Keratinocyte (primary cell): Measurements from ENCODE around the gene COPS3. TPM values are rescaled to one million over a fixed set of nuclear protein-coding genes. Genes with fewer than 3 reads are reported as not detected.

Experiments used
- DNase-seq: peaks from one replicate; pipeline ENCODE4 v3.0.0-alpha.2; 2011; ENCODE audit warnings: low read depth, missing footprints, low spot score
- FAIRE-seq: peaks from 2 replicates; lab custom pipeline; 2011; peaks lifted over from hg19 to GRCh38; lab: Jason Lieb, UNC
- H2AFZ ChIP-seq: 2 replicates; pipeline ENCODE4 v1.6.0; 2012; ENCODE audit warnings: low read length, control low read depth, inconsistent platforms; ENCODE audit not compliant: control insufficient read depth
- H3K27ac ChIP-seq: 2 replicates; pipeline ENCODE4 v1.5.1; 2011; ENCODE audit warnings: low read length; ENCODE audit not compliant: control insufficient read depth, insufficient read depth
- H3K27me3 ChIP-seq: 3 replicates; pipeline ENCODE4 v1.6.0; 2011; ENCODE audit warnings: low read length; ENCODE audit not compliant: control insufficient read depth, insufficient read depth; ENCODE audit errors: extremely low read depth
- H3K36me3 ChIP-seq, 2 experiments: 2 replicates in 1 of 2; 3 replicates in 1 of 2; pipeline ENCODE4 v1.5.1; 2011; ENCODE audit warnings: low read length in 2 of 2, mild to moderate bottlenecking in 1 of 2; ENCODE audit not compliant: control insufficient read depth in 2 of 2, insufficient read depth in 2 of 2; ENCODE audit errors: extremely low read depth in 1 of 2
- H3K4me1 ChIP-seq: 3 replicates; pipeline ENCODE4 v1.5.1; 2011; ENCODE audit warnings: low read length; ENCODE audit not compliant: control insufficient read depth, insufficient read depth; ENCODE audit errors: extremely low read depth
- H3K4me2 ChIP-seq: 3 replicates; pipeline ENCODE4 v1.6.0; 2011; ENCODE audit warnings: low read depth, low read length; ENCODE audit not compliant: control insufficient read depth, insufficient read depth; ENCODE audit errors: extremely low read depth
- H3K4me3 ChIP-seq, 3 experiments: fragments of 200-600 bp in 1 of 3; sonication (generic) in 1 of 3; 2 replicates in 2 of 3; 3 replicates in 1 of 3; pipeline ENCODE4 v1.5.1; 2011 to 2016; ENCODE audit warnings: low read length in 3 of 3, mild to moderate bottlenecking in 3 of 3, control low read depth in 2 of 3, inconsistent platforms in 1 of 3, low read depth in 1 of 3, mixed read lengths in 1 of 3, mixed run types in 1 of 3, moderate library complexity in 1 of 3; ENCODE audit not compliant: control insufficient read depth in 2 of 3, insufficient read depth in 2 of 3; ENCODE audit errors: extremely low read depth in 1 of 3
- H3K79me2 ChIP-seq: 2 replicates; pipeline ENCODE4 v1.6.0; 2012; ENCODE audit warnings: low read length; ENCODE audit not compliant: control insufficient read depth, insufficient read depth
- H3K9ac ChIP-seq: 3 replicates; pipeline ENCODE4 v1.6.0; 2011; ENCODE audit warnings: low read length; ENCODE audit not compliant: control insufficient read depth, insufficient read depth; ENCODE audit errors: extremely low read depth
- H3K9me1 ChIP-seq: 3 replicates; pipeline ENCODE4 v1.6.0; 2011; ENCODE audit warnings: low read length; ENCODE audit not compliant: control insufficient read depth, insufficient read depth; ENCODE audit errors: extremely low read depth
- H3K9me3 ChIP-seq: 2 replicates; pipeline ENCODE4 v1.5.1; 2012; ENCODE audit warnings: low read depth, low read length; ENCODE audit not compliant: control insufficient read depth
- H4K20me1 ChIP-seq: 3 replicates; pipeline ENCODE4 v1.6.0; 2011; ENCODE audit warnings: low read length; ENCODE audit not compliant: control insufficient read depth, insufficient read depth; ENCODE audit errors: extremely low read depth
- EZH2 ChIP-seq: IDR thresholded peaks from one replicate; pipeline ENCODE4 v1.6.1; 2012; ENCODE audit warnings: inconsistent platforms, mild to moderate bottlenecking, low read length, moderate library complexity
- dilution Hi-C: fragments of 300-500 bp; cut with MboI; formaldehyde crosslinking; loops from one replicate; pipeline ENCODE4 v1.7.0; 2020; ENCODE audit warnings: low sequenced_read_pairs; ENCODE audit not compliant: extremely low pct_ligation_motif_present
- polyA plus RNA-seq, 5 experiments: library from polyadenylated mRNA; depleted of rRNA in 3 of 5; stranded (reverse) in 3 of 5; stranded (forward) in 1 of 5; unstranded in 1 of 5; fragments of >200 nt; gene quantifications; 1 replicate in 1 of 5; 2 replicates in 3 of 5; 3 replicates in 1 of 5; pipeline versions ENCODE4 v1.2.1 to v1.2.3, GENCODE V29; 2011 to 2012; ENCODE audit warnings: missing spikeins in 2 of 5, low read depth in 1 of 5, low replicate concordance in 1 of 5
- TF ChIP-seq, protein P1 (sequence below), 3 experiments: IDR thresholded peaks in 1 of 3; conservative IDR thresholded peaks in 1 of 3; optimal IDR thresholded peaks in 1 of 3; 2 replicates in 2 of 3; 3 replicates in 1 of 3; pipeline versions ENCODE3 to v1.5.1; 2011; ENCODE audit warnings: low read length in 3 of 3, mild to moderate bottlenecking in 3 of 3, moderate library complexity in 2 of 3, control low read depth in 1 of 3, inconsistent platforms in 1 of 3; ENCODE audit not compliant: insufficient read depth in 2 of 3; ENCODE audit errors: extremely low read depth in 1 of 3

Gene COPS3
- polyA plus RNA-seq, 1 donor (not counting 4 experiments of a cell fraction or from before 2014, with no cell fraction given): 89.7 TPM

GRCh38 chr17:17264430-17264829 is 16.6 kb downstream of the COPS3 start:
- Histone ChIP-seq H3K27me3 (no peaks in the 10 kb centered on the region), H4K20me1 (no peaks in the 10 kb centered on the region), H2AFZ (no peak overlapping the region), H3K79me2 (no peaks in the 10 kb centered on the region), H3K9me3 (no peaks in the 10 kb centered on the region), H3K4me1 (no peaks in the 10 kb centered on the region), H3K36me3 (peaks cover 13 to 16% of the 10 kb centered on the region in 2 experiments), H3K27ac (no peak overlapping the region), H3K4me2 (no peak overlapping the region), H3K9ac (no peak overlapping the region), H3K9me1 (no peaks in the 10 kb centered on the region), H3K4me3 (no peak overlapping the region)
- TF ChIP-seq EZH2: no peak
- TF ChIP-seq, protein P1, sequence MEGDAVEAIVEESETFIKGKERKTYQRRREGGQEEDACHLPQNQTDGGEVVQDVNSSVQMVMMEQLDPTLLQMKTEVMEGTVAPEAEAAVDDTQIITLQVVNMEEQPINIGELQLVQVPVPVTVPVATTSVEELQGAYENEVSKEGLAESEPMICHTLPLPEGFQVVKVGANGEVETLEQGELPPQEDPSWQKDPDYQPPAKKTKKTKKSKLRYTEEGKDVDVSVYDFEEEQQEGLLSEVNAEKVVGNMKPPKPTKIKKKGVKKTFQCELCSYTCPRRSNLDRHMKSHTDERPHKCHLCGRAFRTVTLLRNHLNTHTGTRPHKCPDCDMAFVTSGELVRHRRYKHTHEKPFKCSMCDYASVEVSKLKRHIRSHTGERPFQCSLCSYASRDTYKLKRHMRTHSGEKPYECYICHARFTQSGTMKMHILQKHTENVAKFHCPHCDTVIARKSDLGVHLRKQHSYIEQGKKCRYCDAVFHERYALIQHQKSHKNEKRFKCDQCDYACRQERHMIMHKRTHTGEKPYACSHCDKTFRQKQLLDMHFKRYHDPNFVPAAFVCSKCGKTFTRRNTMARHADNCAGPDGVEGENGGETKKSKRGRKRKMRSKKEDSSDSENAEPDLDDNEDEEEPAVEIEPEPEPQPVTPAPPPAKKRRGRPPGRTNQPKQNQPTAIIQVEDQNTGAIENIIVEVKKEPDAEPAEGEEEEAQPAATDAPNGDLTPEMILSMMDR (optimal IDR thresholded peaks at IDR 0.05 in 1 of 3, IDR thresholded peaks at IDR 0.05 in 1 of 3, conservative IDR thresholded peaks at IDR 0.05 in 1 of 3; ENCODE audit: extremely low read depth in 1 of 3, insufficient read depth in 2 of 3, low read length in 3 of 3): no peak
- dilution Hi-C loops: no loop called here
- DNase-seq (no peak), FAIRE-seq (no peak)

- H3K4me2 ChIP-seq: no peak overlapping the region
- H4K20me1 ChIP-seq: no peaks in the 10 kb centered on the region
- dilution Hi-C loops: no loop called here
- H3K9ac ChIP-seq: no peak overlapping the region
- H3K27ac ChIP-seq: no peak overlapping the region
- no peaks in the 10 kb centered on the region for H3K9me1 ChIP-seq
- H2AFZ ChIP-seq: no peak overlapping the region
- peaks cover 9 to 20% of the 10 kb centered on the region in 2 experiments for H3K36me3 ChIP-seq
- no peak for TF ChIP-seq EZH2
- TF ChIP-seq, protein P1 (optimal IDR thresholded peaks at IDR 0.05 in 1 of 3, IDR thresholded peaks at IDR 0.05 in 1 of 3, conservative IDR thresholded peaks at IDR 0.05 in 1 of 3; ENCODE audit: extremely low read depth in 1 of 3, insufficient read depth in 2 of 3, low read length in 3 of 3): no peak
- H3K4me3 ChIP-seq: no peak overlapping the region
- no peaks in the 10 kb centered on the region for H3K79me2 ChIP-seq
- no peaks in the 10 kb centered on the region for H3K27me3 ChIP-seq
- H3K9me3 ChIP-seq: no peaks in the 10 kb centered on the region
- H3K4me1 ChIP-seq: no peaks in the 10 kb centered on the region
- DNase-seq (no peak), FAIRE-seq (no peak)
Observed at GRCh38 chr17:17258998-17259397, 22.0 kb downstream of the COPS3 start.
